ENCODE results near the gene GALNT18.

The GALNT18 gene

DNA sequence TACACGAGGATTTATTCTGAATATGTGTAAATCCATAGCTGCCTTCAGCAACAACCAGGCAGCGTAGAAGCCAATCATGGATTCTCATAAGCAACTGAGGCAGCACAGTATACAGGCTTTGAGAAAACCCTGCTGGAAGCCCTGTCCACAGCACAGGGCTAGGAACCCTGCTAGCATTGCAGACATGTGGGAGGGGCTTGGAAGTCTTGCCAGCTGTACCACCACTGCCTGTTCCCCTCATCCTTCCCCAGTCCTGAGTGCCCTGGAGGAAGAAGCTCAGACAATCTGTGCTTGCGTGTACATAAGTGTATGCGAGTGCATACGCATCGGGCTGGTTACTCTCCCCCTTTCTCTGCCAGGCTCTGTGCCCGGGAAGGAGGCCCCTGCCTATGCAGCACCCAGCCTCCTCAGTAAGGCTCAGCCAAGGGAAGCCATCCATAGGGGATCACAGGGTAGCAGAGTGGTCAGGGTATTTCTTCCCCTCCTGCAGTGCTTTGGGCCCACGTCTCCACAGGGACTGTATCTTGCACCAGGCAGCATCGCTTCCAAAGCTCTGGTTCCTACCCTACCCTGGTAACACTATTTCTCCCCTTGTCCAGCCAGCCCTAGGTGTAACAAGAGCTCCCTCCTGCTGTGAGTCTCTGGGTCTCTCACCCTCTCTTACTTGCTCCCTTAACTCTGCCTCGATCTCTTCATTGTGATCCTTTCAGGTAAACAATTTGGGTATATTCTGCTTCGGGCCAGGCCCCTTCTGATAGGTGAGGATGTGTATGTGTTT lies 90.5 kb downstream of the GALNT18 start:
- H3F3A ChIP-seq (ENCODE audit: insufficient read depth, low read length), result no peaks in the 10 kb centered on the region
- no peaks in the 10 kb centered on the region for H4K20me1 ChIP-seq (ENCODE audit: insufficient read depth, low read length)
- no peak overlapping the region for H3K4me2 ChIP-seq (ENCODE audit: low read depth, low read length)
- no peak overlapping the region for H3K9ac ChIP-seq (ENCODE audit: low read length)
- H3K79me2 ChIP-seq (ENCODE audit: low read length), result no peaks in the 10 kb centered on the region
- H3K4me1 ChIP-seq (ENCODE audit: low read length), result no peaks in the 10 kb centered on the region
- no peak overlapping the region for H3K27ac ChIP-seq (ENCODE audit: low read length)
- no peak overlapping the region for H2AFZ ChIP-seq (ENCODE audit: low read length)
- no peak overlapping the region for H3K4me3 ChIP-seq (ENCODE audit: low read length)
- no peaks in the 10 kb centered on the region for H3K9me3 ChIP-seq (replicated peaks; ENCODE audit: insufficient read depth, low read length)
- no peaks in the 10 kb centered on the region for H3K27me3 ChIP-seq (replicated peaks; ENCODE audit: insufficient read depth, low read length)
- DNase-seq, result no peak
- H3K9me2 ChIP-seq (replicated peaks; ENCODE audit: insufficient read depth, low read length), result no peaks in the 10 kb centered on the region
- TF ChIP-seq, protein P1, sequence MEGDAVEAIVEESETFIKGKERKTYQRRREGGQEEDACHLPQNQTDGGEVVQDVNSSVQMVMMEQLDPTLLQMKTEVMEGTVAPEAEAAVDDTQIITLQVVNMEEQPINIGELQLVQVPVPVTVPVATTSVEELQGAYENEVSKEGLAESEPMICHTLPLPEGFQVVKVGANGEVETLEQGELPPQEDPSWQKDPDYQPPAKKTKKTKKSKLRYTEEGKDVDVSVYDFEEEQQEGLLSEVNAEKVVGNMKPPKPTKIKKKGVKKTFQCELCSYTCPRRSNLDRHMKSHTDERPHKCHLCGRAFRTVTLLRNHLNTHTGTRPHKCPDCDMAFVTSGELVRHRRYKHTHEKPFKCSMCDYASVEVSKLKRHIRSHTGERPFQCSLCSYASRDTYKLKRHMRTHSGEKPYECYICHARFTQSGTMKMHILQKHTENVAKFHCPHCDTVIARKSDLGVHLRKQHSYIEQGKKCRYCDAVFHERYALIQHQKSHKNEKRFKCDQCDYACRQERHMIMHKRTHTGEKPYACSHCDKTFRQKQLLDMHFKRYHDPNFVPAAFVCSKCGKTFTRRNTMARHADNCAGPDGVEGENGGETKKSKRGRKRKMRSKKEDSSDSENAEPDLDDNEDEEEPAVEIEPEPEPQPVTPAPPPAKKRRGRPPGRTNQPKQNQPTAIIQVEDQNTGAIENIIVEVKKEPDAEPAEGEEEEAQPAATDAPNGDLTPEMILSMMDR (IDR thresholded peaks at IDR 0.05; ENCODE audit: low read length), result no peak
- TF ChIP-seq EZH2phosphoT487 (IDR thresholded peaks at IDR 0.05; ENCODE audit: low read length), result no peak
- no peak for TF ChIP-seq EZH2 (optimal IDR thresholded peaks at IDR 0.05; ENCODE audit: low read depth, low read length)
- no peaks in the 10 kb centered on the region for H3K36me3 ChIP-seq (replicated peaks; ENCODE audit: insufficient read depth, low read length)

DNA sequence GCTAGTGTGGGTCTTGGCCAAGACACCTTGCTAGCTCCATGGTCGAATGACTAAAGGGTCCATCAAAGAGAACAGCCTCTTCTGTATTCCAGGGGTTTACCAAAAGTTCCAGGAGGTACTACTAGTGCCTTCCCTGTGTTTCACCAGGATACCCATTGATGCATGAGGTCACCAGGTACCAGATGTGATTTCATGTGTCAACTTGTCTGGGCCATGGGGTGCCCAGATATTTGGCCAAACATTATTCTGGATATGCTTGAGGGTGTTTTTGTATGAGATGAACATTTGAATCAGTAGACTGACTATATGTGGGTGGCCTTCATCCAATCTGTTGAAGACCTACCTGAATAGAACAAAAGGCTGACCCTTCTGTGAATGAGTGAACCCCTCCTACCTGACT lies 92.8 kb downstream of the GALNT18 start:
- Histone ChIP-seq H4K20me1 (ENCODE audit: insufficient read depth, low read length) (no peaks in the 10 kb centered on the region), H3K27me3 (replicated peaks; ENCODE audit: insufficient read depth, low read length) (no peaks in the 10 kb centered on the region), H3K27ac (ENCODE audit: low read length) (no peak overlapping the region), H3K36me3 (replicated peaks; ENCODE audit: insufficient read depth, low read length) (no peaks in the 10 kb centered on the region), H3K9me3 (replicated peaks; ENCODE audit: insufficient read depth, low read length) (no peaks in the 10 kb centered on the region), H3K79me2 (ENCODE audit: low read length) (no peaks in the 10 kb centered on the region), H3K4me3 (ENCODE audit: low read length) (no peak overlapping the region), H2AFZ (ENCODE audit: low read length) (no peak overlapping the region), H3F3A (ENCODE audit: insufficient read depth, low read length) (no peaks in the 10 kb centered on the region), H3K9me2 (replicated peaks; ENCODE audit: insufficient read depth, low read length) (no peaks in the 10 kb centered on the region), H3K9ac (ENCODE audit: low read length) (no peak overlapping the region), H3K4me1 (ENCODE audit: low read length) (no peaks in the 10 kb centered on the region), H3K4me2 (ENCODE audit: low read depth, low read length) (no peak overlapping the region)
- DNase-seq, result no peak
- TF ChIP-seq, protein P1 (IDR thresholded peaks at IDR 0.05; ENCODE audit: low read length), result no peak
- TF ChIP-seq EZH2 (optimal IDR thresholded peaks at IDR 0.05; ENCODE audit: low read depth, low read length), result no peak
- no peak for TF ChIP-seq EZH2phosphoT487 (IDR thresholded peaks at IDR 0.05; ENCODE audit: low read length)

DNA sequence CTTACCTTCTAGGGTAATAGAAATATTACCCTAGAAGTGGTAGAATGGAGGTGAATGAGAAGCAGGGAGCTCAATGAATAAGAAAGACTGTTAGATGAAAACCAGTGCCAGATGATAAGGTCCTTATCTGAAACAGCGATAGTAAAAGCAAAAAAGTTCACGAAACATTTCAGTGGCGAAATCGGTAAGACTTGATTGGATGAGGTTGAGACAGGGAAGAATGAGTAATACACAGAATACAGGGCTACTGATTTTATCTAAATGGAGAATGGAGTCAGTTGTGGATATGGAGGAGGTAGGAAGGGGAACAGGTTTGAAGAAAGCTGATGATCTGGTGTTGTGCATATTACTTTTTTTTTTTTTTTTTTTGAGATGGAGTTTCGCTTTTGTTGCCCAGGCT lies 96.5 kb downstream of the GALNT18 start:
- Histone ChIP-seq H3K4me1 (ENCODE audit: low read length) (no peaks in the 10 kb centered on the region), H3K9ac (ENCODE audit: low read length) (no peak overlapping the region), H3K4me2 (ENCODE audit: low read depth, low read length) (no peak overlapping the region), H3F3A (ENCODE audit: insufficient read depth, low read length) (no peaks in the 10 kb centered on the region), H3K36me3 (replicated peaks; ENCODE audit: insufficient read depth, low read length) (no peaks in the 10 kb centered on the region), H3K27me3 (replicated peaks; ENCODE audit: insufficient read depth, low read length) (no peaks in the 10 kb centered on the region), H4K20me1 (ENCODE audit: insufficient read depth, low read length) (no peaks in the 10 kb centered on the region), H3K27ac (ENCODE audit: low read length) (no peak overlapping the region), H3K9me2 (replicated peaks; ENCODE audit: insufficient read depth, low read length) (no peaks in the 10 kb centered on the region), H3K4me3 (ENCODE audit: low read length) (no peak overlapping the region), H3K9me3 (replicated peaks; ENCODE audit: insufficient read depth, low read length) (no peaks in the 10 kb centered on the region), H3K79me2 (ENCODE audit: low read length) (no peaks in the 10 kb centered on the region), H2AFZ (ENCODE audit: low read length) (no peak overlapping the region)
- TF ChIP-seq, protein P1 (IDR thresholded peaks at IDR 0.05; ENCODE audit: low read length), result no peak
- no peak for TF ChIP-seq EZH2 (optimal IDR thresholded peaks at IDR 0.05; ENCODE audit: low read depth, low read length)
- TF ChIP-seq EZH2phosphoT487 (IDR thresholded peaks at IDR 0.05; ENCODE audit: low read length), result no peak
- DNase-seq, result no peak
